OCI-LY7 (cell line): Measurements from ENCODE around the gene ARHGAP26.

Experiments used
- EZH2phosphoT487 ChIP-seq: fragments of 200-600 bp; sonication (generic); IDR thresholded peaks from 2 replicates; pipeline ENCODE4 v1.6.1; 2018; ENCODE audit warnings: low read depth, borderline replicate concordance, mild to moderate bottlenecking, mixed run types, antibody characterized with exemption, low read length, moderate library complexity, mixed read lengths
- TF ChIP-seq, protein P1 (sequence below): fragments of 200-600 bp; sonication (generic); conservative IDR thresholded peaks from 2 replicates; pipeline ENCODE4 v1.5.1; 2014; ENCODE audit warnings: mild to moderate bottlenecking, antibody characterized with exemption, low read length, moderate library complexity, mixed read lengths

- TF ChIP-seq, protein P1, sequence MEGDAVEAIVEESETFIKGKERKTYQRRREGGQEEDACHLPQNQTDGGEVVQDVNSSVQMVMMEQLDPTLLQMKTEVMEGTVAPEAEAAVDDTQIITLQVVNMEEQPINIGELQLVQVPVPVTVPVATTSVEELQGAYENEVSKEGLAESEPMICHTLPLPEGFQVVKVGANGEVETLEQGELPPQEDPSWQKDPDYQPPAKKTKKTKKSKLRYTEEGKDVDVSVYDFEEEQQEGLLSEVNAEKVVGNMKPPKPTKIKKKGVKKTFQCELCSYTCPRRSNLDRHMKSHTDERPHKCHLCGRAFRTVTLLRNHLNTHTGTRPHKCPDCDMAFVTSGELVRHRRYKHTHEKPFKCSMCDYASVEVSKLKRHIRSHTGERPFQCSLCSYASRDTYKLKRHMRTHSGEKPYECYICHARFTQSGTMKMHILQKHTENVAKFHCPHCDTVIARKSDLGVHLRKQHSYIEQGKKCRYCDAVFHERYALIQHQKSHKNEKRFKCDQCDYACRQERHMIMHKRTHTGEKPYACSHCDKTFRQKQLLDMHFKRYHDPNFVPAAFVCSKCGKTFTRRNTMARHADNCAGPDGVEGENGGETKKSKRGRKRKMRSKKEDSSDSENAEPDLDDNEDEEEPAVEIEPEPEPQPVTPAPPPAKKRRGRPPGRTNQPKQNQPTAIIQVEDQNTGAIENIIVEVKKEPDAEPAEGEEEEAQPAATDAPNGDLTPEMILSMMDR = no peak
- no peak for TF ChIP-seq EZH2phosphoT487
These were observed 413.0 kb downstream of the ARHGAP26 start for GRCh38 chr5:143182901-143183820.
